H1 (cell line): ENCODE data around the gene ATXN2. TPM values are rescaled to one million over a fixed set of nuclear protein-coding genes. Genes with fewer than 3 reads are reported as not detected.
A peak's percentile ranks its signal among the peaks of the same experiment; 100 is the strongest.
"Not testable (repeated sequence)": the region's sequence is repeated elsewhere in the genome, so short reads cannot be mapped to it uniquely, and the experiment has no call there.

ENCODE experiments used
- CTCF ChIA-PET: fragments of 300-600 bp; sonication (Branson Sonifier 250); formaldehyde crosslinking; loops from one replicate; lab custom pipeline; 2021; ENCODE audit not compliant: partially characterized antibody; lab: Charles Lee
- POLR2A ChIA-PET: fragments of 300-600 bp; sonication (Branson Sonifier 250); formaldehyde crosslinking; loops from one replicate; lab custom pipeline; 2021; ENCODE audit warnings: inconsistent platforms; ENCODE audit not compliant: partially characterized antibody; lab: Charles Lee
- DNase-seq, 2 experiments: peaks; one replicate each; pipeline versions ENCODE4 v3.0.0 to v3.0.0-alpha.2; 2010 to 2022; ENCODE audit warnings: low spot score in 2 of 2, low read depth in 1 of 2, mixed read lengths in 1 of 2
- FAIRE-seq: peaks from 2 replicates; lab custom pipeline; 2011; peaks lifted over from hg19 to GRCh38; lab: Jason Lieb, UNC
- H2AFZ ChIP-seq: 2 replicates; pipeline ENCODE4 v1.8.1; 2012; ENCODE audit warnings: low read length, inconsistent platforms
- H2AK5ac ChIP-seq: 2 replicates; pipeline ENCODE4 v1.6.1; 2013; ENCODE audit warnings: low read depth, low read length
- H2BK120ac ChIP-seq: replicated peaks from 2 replicates; pipeline ENCODE3; 2013; ENCODE audit warnings: low read depth, low read length, inconsistent platforms
- H2BK12ac ChIP-seq: 2 replicates; pipeline ENCODE4 v1.6.1; 2013; ENCODE audit warnings: low read depth, low read length
- H2BK15ac ChIP-seq: 2 replicates; pipeline ENCODE4 v1.6.1; 2013; ENCODE audit warnings: low read length
- H2BK20ac ChIP-seq: 2 replicates; pipeline ENCODE4 v1.6.1; 2013; ENCODE audit warnings: low read length
- H2BK5ac ChIP-seq: 2 replicates; pipeline ENCODE4 v1.6.1; 2013; ENCODE audit warnings: low read depth, low read length
- H3K14ac ChIP-seq: 2 replicates; pipeline ENCODE4 v1.6.1; 2013; ENCODE audit warnings: inconsistent platforms; ENCODE audit not compliant: insufficient read length
- H3K18ac ChIP-seq: 2 replicates; pipeline ENCODE4 v1.6.1; 2013; ENCODE audit warnings: low read length; ENCODE audit errors: extremely low read depth
- H3K23ac ChIP-seq: 2 replicates; pipeline ENCODE4 v1.6.1; 2013; ENCODE audit warnings: inconsistent platforms; ENCODE audit not compliant: insufficient read length
- H3K23me2 ChIP-seq: 2 replicates; pipeline ENCODE4 v1.6.1; 2013; ENCODE audit warnings: low read depth, low read length
- H3K27ac ChIP-seq: 2 replicates; pipeline ENCODE4 v1.6.1; 2011; ENCODE audit warnings: low read depth, low read length, inconsistent platforms
- H3K27me3 ChIP-seq, 4 experiments: replicated peaks in 1 of 4; 1 replicate in 1 of 4; 2 replicates in 3 of 4; pipeline versions ENCODE4 v1.6.1 to v1.8.1; 2011 to 2013; ENCODE audit warnings: low read length in 3 of 4, mild to moderate bottlenecking in 3 of 4, inconsistent platforms in 2 of 4, mixed read lengths in 2 of 4, moderate library complexity in 1 of 4; ENCODE audit not compliant: control insufficient read depth in 3 of 4, insufficient read depth in 3 of 4; ENCODE audit errors: extremely low read depth in 1 of 4
- H3K36me3 ChIP-seq, 4 experiments: 2 replicates each; pipeline versions ENCODE4 v1.6.1 to v1.8.1; 2011 to 2013; ENCODE audit warnings: mild to moderate bottlenecking in 4 of 4, low read length in 3 of 4, moderate library complexity in 2 of 4, control low read depth in 1 of 4, inconsistent platforms in 1 of 4; ENCODE audit not compliant: insufficient read depth in 4 of 4, control insufficient read depth in 2 of 4
- H3K4ac ChIP-seq: replicated peaks from 2 replicates; pipeline ENCODE3; 2013; ENCODE audit warnings: low read length, low read depth, mixed read lengths, inconsistent platforms; ENCODE audit not compliant: insufficient read length
- H3K4me1 ChIP-seq, 4 experiments: replicated peaks in 1 of 4; 1 replicate in 1 of 4; 2 replicates in 3 of 4; pipeline versions ENCODE4 v1.6.1 to v1.8.1; 2011 to 2013; ENCODE audit warnings: low read length in 3 of 4, inconsistent platforms in 2 of 4, mixed read lengths in 1 of 4; ENCODE audit not compliant: insufficient read depth in 4 of 4, control insufficient read depth in 3 of 4
- H3K4me2 ChIP-seq, 2 experiments: 2 replicates each; pipeline versions ENCODE4 v1.6.1 to v1.8.1; 2011 to 2013; ENCODE audit warnings: low read depth in 2 of 2, low read length in 2 of 2, control low read depth in 1 of 2, inconsistent platforms in 1 of 2, mild to moderate bottlenecking in 1 of 2; ENCODE audit not compliant: insufficient read depth in 1 of 2
- H3K4me3 ChIP-seq, 4 experiments: fragments of 200-600, 300-600 bp in 1 of 4; sonication (generic), shearing (Covaris generic), sonication (Bioruptor Twin) in 1 of 4; 2 replicates each; pipeline versions ENCODE4 v1.5.1 to v1.8.1; 2011 to 2016; ENCODE audit warnings: low read length in 4 of 4, low read depth in 3 of 4, control low read depth in 2 of 4, inconsistent platforms in 2 of 4, mild to moderate bottlenecking in 2 of 4, mixed read lengths in 1 of 4, moderate library complexity in 1 of 4; ENCODE audit not compliant: insufficient read depth in 2 of 4; ENCODE audit errors: extremely low read depth in 1 of 4
- H3K56ac ChIP-seq: replicated peaks from 2 replicates; pipeline ENCODE3; 2013; ENCODE audit warnings: low read depth, mild to moderate bottlenecking, mixed read lengths, low read length, inconsistent platforms; ENCODE audit not compliant: insufficient read length
- H3K79me1 ChIP-seq: 2 replicates; pipeline ENCODE4 v1.6.1; 2013; ENCODE audit warnings: low read depth, low read length, control low read depth
- H3K79me2 ChIP-seq, 2 experiments: 2 replicates each; pipeline versions ENCODE4 v1.6.1 to v1.8.1; 2012 to 2013; ENCODE audit warnings: low read length in 2 of 2, mild to moderate bottlenecking in 2 of 2, inconsistent platforms in 1 of 2; ENCODE audit not compliant: insufficient read depth in 2 of 2, control insufficient read depth in 1 of 2
- H3K9ac ChIP-seq, 4 experiments: replicated peaks in 1 of 4; 1 replicate in 1 of 4; 2 replicates in 3 of 4; pipeline versions ENCODE4 v1.6.1 to v1.8.1; 2011 to 2013; ENCODE audit warnings: low read depth in 3 of 4, low read length in 3 of 4, control low read depth in 2 of 4, mild to moderate bottlenecking in 2 of 4, moderate library complexity in 2 of 4, inconsistent platforms in 1 of 4; ENCODE audit errors: extremely low read depth in 1 of 4
- H3K9me3 ChIP-seq, 2 experiments: 2 replicates each; pipeline versions ENCODE4 v1.6.1 to v1.8.1; 2012 to 2013; ENCODE audit warnings: mild to moderate bottlenecking in 2 of 2, moderate library complexity in 2 of 2, control low read depth in 1 of 2, inconsistent platforms in 1 of 2, low read depth in 1 of 2, low read length in 1 of 2, mixed read lengths in 1 of 2; ENCODE audit not compliant: insufficient read depth in 2 of 2
- H4K20me1 ChIP-seq, 2 experiments: replicated peaks in 1 of 2; 2 replicates each; pipeline versions ENCODE3 to v1.8.1; 2011 to 2013; ENCODE audit warnings: inconsistent platforms in 2 of 2, low read length in 2 of 2, mild to moderate bottlenecking in 1 of 2; ENCODE audit not compliant: insufficient read depth in 2 of 2, control insufficient read depth in 1 of 2
- H4K5ac ChIP-seq: 2 replicates; pipeline ENCODE4 v1.6.1; 2013; ENCODE audit warnings: low read length, low read depth, mixed read lengths, inconsistent platforms; ENCODE audit not compliant: insufficient read length
- H4K8ac ChIP-seq: 2 replicates; pipeline ENCODE4 v1.8.0; 2013; ENCODE audit warnings: mild to moderate bottlenecking, moderate library complexity, low read length, inconsistent platforms; ENCODE audit not compliant: insufficient read depth; ENCODE audit errors: extremely low read depth
- H4K91ac ChIP-seq: replicated peaks from 2 replicates; pipeline ENCODE3; 2013; ENCODE audit warnings: low read length, mixed read lengths, inconsistent platforms; ENCODE audit not compliant: insufficient read length
- BACH1 ChIP-seq: IDR thresholded peaks from 2 replicates; pipeline ENCODE4 v1.6.1; 2012; ENCODE audit warnings: low read length, improper control_type of control experiment
- RNF2 ChIP-seq: fragments of 200-900, 300-1000 bp; sonication (generic); IDR thresholded peaks from 2 replicates; pipeline ENCODE4 v1.7.1; 2016; ENCODE audit warnings: borderline replicate concordance, low read depth, mild to moderate bottlenecking, antibody characterized with exemption, low read length; ENCODE audit not compliant: poor library complexity, severe bottlenecking; ENCODE audit errors: missing control alignments
- RXRA ChIP-seq: IDR thresholded peaks from 2 replicates; pipeline ENCODE4 v1.6.1; 2011; ENCODE audit warnings: low read depth, mild to moderate bottlenecking, low read length, moderate library complexity; ENCODE audit not compliant: insufficient read depth
- TCF12 ChIP-seq: IDR thresholded peaks from 2 replicates; pipeline ENCODE4 v1.6.1; 2011; ENCODE audit warnings: low read depth, mild to moderate bottlenecking, low read length
- WGBS, 2 experiments: shearing (Covaris generic) in 1 of 2; methylation state at CpG; one replicate each; pipeline versions ENCODE4 v1.1.6 to v1.1.7; 2013 to 2015; ENCODE audit warnings: low lambda C conversion rate in 2 of 2, mixed read lengths in 2 of 2, inconsistent platforms in 1 of 2, low coverage in 1 of 2, missing lambda C conversion rate in 1 of 2; ENCODE audit not compliant: insufficient replicate concordance in 2 of 2, insufficient coverage in 1 of 2, insufficient read length in 1 of 2; ENCODE audit errors: extremely low coverage in 1 of 2, missing lambda C conversion rate in 1 of 2; 5-methylcytosine and 5-hydroxymethylcytosine counted together
- polyA plus RNA-seq, 7 experiments: library from polyadenylated mRNA; depleted of rRNA in 3 of 7; stranded (reverse) in 5 of 7; unstranded in 2 of 7; fragments of >200 nt in 5 of 7; fragments of 200-250 nt in 2 of 7; gene quantifications; 1 replicate in 5 of 7; 2 replicates in 1 of 7; 4 replicates in 1 of 7; pipeline versions ENCODE4 v1.2.1 to v1.2.3, GENCODE V29; 2011 to 2013; ENCODE audit warnings: missing spikeins in 2 of 7, mixed read lengths in 2 of 7
- total RNA-seq: library from RNA; stranded (reverse); fragmentation: NEBNext Ultra II Directional; extraction: Animal tissue kit (Norgen Biotek cat#: 25700); gene quantifications from 2 replicates; pipeline ENCODE4 v1.2.1, GENCODE V29; 2021

The ATXN2 gene
- total and polyA plus RNA-seq, 2 of the 8 experiments (the other 6 are each of a cell fraction or from before 2014, with no cell fraction given), result 46.6 to 80.7 TPM

DNA sequence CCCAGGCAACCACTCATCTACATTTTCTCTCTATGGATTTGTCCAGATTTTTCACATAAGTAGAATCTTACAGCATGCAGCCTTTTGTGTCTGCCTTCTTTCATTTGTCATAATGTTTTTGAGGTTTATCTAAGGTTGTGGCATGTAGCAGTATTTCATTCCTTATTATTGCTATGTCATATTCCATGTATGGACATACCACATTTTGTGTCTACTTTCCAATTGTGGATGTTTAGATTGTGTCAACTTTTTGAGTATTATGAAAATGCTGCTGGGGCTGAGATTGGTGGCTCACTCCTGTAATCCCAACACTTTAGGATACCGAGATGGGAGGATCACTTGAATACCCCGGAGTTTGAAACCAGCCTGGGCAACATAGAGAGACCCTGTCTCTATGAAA, 3.2 kb upstream of the ATXN2 start (continued):
- TF ChIP-seq RNF2 (no peak), TCF12 (no peak), RXRA (no peak), BACH1 (no peak)
- TF ChIP-seq, all 59 proteins: peak for 0

DNA sequence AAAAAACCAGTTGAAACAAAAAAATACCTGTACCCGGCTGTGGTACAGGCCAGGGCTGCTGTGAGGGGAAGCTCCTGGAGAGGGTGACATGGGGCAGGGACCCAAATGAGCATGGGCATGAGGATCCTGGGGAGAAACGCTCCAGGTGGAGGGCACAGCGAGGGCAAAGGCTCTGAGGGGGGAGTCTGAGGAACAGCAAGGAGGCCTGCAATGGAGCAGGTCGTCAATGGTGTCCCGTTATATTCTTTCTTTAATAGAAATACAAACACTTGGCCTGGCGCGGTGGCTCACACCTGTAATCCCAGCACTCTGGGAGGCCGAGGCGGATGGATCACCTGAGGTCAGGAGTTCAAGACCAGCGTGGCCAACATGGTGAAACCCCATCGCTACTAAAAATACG, 1.9 kb upstream of the ATXN2 start:
- H3K4ac ChIP-seq, H3K4me1 ChIP-seq, H2BK12ac ChIP-seq, H2AK5ac ChIP-seq, H4K91ac ChIP-seq, H3K9me3 ChIP-seq, H2BK20ac ChIP-seq, H2BK5ac ChIP-seq, H3K9ac ChIP-seq, H3K4me3 ChIP-seq, H2BK15ac ChIP-seq, H3K36me3 ChIP-seq, H3K4me2 ChIP-seq, H3K14ac ChIP-seq, FAIRE-seq, H2AFZ ChIP-seq, H3K79me1 ChIP-seq, H4K5ac ChIP-seq, H3K27me3 ChIP-seq, DNase-seq, H3K56ac ChIP-seq, H3K18ac ChIP-seq, H3K27ac ChIP-seq, H3K23ac ChIP-seq, H2BK120ac ChIP-seq: not testable (repeated sequence)
- Histone ChIP-seq H3K79me2 (peaks cover 4 to 24% of the 10 kb centered on the region in 2 experiments), H4K8ac (peak overlapping the region; percentile 51; the same call in 1 of the 2 replicates), H4K20me1 (peaks cover 0 to 12% of the 10 kb centered on the region in 2 experiments), H3K23me2 (peaks cover 15% of the 10 kb centered on the region)
- CTCF ChIA-PET, result interaction anchor here (0.6 kb wide), 1 partner anchor 197 kb away, joined by 3 read pairs; no protein-coding TSS in a partner anchor
- POLR2A ChIA-PET, result interaction anchor here (0.6 to 1.2 kb wide), 3 partner anchors 10 to 98 kb away, joined by 3 read pairs; no protein-coding TSS in a partner anchor
- 96% methylated on average over 12 of the region's 12 CpGs; no CpG with 5 or more reads in 1 of the 2 experiments for WGBS, 2 experiments
